Measurements from ENCODE around the gene RGS9. TPM values are rescaled to one million over a fixed set of nuclear protein-coding genes. Genes with fewer than 3 reads are reported as not detected.

RGS9 gene
- total RNA-seq, 1 donor from 2014 or later = 2.8 TPM

DNA sequence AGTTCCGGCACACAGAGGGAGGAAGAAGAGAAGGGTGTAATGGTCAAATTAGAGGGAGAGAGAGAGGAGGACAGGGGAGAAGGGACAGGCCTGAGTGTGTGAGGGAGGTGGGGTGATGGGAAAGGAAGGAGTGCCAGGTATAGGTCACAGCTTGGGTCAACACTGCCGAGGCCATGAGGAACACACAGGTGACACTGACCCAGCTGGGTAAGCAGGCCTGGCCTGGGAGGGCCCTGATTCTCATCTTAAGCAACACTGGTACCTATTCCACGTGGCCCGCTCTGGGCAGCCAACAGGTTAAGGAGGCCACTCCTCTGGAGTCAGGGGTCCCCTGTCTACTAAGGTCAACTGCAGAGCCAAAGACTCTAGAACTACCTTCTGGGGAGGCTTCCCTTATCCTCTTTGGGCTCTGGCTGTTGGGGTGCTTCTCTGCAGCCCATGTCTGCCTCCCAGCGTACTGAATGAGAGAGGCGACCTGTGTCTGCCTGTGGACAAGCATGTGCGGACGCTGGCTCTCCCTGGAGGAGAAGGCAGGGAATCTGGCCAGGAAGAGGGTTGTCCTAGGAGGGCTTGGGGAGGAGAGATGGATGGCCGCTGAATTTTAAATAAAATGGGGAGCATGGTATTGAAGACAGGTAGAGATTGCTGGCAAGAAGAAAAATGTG lies 57.6 kb downstream of the RGS9 start:
- no peak overlapping the region for H3K27ac Mint-ChIP-seq (ENCODE audit: unreplicated experiment)
- no peaks in the 10 kb centered on the region for H3K36me3 Mint-ChIP-seq (ENCODE audit: low read depth)
- H3K27me3 Mint-ChIP-seq (ENCODE audit: low read depth) = no peaks in the 10 kb centered on the region
- H3K4me3 Mint-ChIP-seq = no peak overlapping the region
- peaks cover 18% of the 10 kb centered on the region for H3K4me1 Mint-ChIP-seq
- TF ChIP-seq, protein P1, sequence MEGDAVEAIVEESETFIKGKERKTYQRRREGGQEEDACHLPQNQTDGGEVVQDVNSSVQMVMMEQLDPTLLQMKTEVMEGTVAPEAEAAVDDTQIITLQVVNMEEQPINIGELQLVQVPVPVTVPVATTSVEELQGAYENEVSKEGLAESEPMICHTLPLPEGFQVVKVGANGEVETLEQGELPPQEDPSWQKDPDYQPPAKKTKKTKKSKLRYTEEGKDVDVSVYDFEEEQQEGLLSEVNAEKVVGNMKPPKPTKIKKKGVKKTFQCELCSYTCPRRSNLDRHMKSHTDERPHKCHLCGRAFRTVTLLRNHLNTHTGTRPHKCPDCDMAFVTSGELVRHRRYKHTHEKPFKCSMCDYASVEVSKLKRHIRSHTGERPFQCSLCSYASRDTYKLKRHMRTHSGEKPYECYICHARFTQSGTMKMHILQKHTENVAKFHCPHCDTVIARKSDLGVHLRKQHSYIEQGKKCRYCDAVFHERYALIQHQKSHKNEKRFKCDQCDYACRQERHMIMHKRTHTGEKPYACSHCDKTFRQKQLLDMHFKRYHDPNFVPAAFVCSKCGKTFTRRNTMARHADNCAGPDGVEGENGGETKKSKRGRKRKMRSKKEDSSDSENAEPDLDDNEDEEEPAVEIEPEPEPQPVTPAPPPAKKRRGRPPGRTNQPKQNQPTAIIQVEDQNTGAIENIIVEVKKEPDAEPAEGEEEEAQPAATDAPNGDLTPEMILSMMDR (conservative IDR thresholded peaks at IDR 0.05) = no peak
- H3K9me3 Mint-ChIP-seq = no peaks in the 10 kb centered on the region
- no peak for DNase-seq (ENCODE audit: low read depth, low spot score)

DNA sequence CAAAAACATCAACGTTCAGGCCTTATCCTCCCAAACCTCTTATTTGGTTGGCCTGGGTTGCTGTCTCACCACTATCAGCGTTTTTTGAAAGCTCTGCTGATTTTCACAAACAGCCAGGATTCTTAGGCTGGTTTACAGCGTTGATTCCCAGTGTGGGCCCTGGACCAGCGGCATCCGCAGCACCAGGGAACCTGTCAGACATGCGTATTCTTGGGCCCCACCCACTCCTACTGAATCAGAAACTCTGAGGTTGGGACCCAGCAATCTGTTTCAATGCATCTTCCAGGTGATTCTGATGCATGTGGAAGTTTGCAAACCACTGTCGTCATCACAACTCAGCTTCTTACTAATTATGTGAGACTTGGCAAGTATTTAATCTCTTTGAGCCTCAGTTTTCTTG lies 58.5 kb downstream of the RGS9 start:
- TF ChIP-seq, protein P1 (conservative IDR thresholded peaks at IDR 0.05) = no peak
- Mint-ChIP-seq H3K4me3 (no peak overlapping the region), H3K36me3 (ENCODE audit: low read depth) (no peaks in the 10 kb centered on the region), H3K9me3 (no peaks in the 10 kb centered on the region), H3K27me3 (ENCODE audit: low read depth) (no peaks in the 10 kb centered on the region), H3K4me1 (peaks cover 18% of the 10 kb centered on the region), H3K27ac (ENCODE audit: unreplicated experiment) (no peak overlapping the region)
- no peak for DNase-seq (ENCODE audit: low read depth, low spot score)

DNA sequence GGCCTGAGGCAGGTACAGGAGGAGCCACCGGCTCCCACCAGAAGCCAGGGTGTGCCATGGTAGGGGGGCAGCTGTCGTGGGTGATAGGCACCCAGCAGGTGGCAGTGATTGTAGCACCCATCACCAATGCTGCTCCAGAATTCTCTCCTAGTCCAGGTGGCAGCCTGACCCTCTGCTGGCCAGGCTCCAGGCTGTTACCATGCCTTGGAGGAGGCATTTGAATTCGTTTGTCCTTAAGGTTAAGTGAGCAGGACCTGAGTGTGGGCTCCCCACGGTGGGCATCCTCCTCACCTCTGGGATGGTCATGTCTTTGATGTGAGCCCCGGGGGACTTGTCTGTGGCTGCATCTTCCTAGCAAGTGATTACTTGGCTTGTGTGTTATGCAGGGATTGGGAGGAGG lies 59.4 kb downstream of the RGS9 start:
- Mint-ChIP-seq H3K9me3 (no peaks in the 10 kb centered on the region), H3K27me3 (ENCODE audit: low read depth) (no peaks in the 10 kb centered on the region), H3K4me1 (peaks cover 26% of the 10 kb centered on the region), H3K4me3 (no peak overlapping the region), H3K27ac (ENCODE audit: unreplicated experiment) (no peak overlapping the region), H3K36me3 (ENCODE audit: low read depth) (no peaks in the 10 kb centered on the region)
- DNase-seq (ENCODE audit: low read depth, low spot score) = no peak
- TF ChIP-seq, protein P1 (conservative IDR thresholded peaks at IDR 0.05) = no peak

DNA sequence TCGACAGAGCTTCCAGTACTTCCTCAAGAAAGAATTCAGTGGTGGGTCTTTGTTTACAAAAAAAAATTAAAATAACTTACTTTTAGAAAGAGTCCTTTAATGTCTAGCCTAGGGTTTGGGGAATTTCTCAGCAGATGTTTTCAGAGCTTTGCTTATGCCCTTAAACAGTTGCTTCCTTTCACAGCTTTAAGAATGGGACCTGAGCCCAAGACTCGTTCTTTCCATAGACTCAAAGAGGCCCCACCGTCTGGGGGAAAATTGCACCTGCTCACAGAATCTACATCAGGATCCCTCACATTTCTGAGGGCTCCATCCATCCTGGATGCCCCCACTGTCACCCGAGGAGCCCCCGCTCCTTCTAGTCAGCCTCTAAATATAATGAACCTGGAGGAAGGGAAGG lies 60.0 kb downstream of the RGS9 start:
- H3K36me3 Mint-ChIP-seq (ENCODE audit: low read depth) = no peaks in the 10 kb centered on the region
- H3K4me3 Mint-ChIP-seq = no peak overlapping the region
- H3K27ac Mint-ChIP-seq (ENCODE audit: unreplicated experiment) = no peak overlapping the region
- H3K27me3 Mint-ChIP-seq (ENCODE audit: low read depth) = no peaks in the 10 kb centered on the region
- TF ChIP-seq, protein P1 (conservative IDR thresholded peaks at IDR 0.05) = no peak
- no peak for DNase-seq (ENCODE audit: low read depth, low spot score)
- H3K9me3 Mint-ChIP-seq = no peaks in the 10 kb centered on the region
- H3K4me1 Mint-ChIP-seq = peaks cover 25% of the 10 kb centered on the region

DNA sequence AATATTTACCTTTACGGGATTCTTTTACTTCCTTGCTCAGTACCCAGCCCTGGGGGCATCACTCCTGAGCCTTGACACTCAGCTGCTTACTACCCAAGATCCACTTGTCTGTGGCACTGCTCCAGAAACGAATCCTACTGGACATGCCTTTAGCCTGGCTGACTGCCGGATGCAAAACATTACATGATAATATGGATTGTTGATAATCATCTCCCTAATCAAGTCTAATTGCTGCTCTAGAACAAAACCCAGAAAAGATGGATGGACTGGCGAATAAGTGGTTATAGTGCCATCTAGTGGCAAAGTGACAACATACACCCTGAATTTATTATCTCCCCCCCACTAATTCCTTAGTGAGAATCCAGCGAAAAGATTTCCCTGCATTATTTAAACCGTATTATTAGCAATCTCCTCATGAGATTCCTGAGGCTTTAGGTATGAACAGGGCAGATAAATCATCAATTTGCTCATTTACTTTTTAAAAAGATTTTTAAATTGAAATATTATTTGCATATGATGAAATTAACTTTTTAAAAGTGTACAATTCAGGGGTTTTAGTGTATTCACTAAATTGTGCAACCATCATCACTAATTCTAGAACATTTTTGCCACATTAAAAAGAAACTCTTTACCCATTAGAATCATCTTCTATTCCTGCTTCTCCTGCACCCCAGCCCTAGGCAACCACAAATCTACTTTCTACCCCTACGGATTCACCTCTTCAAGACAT lies 61.6 kb downstream of the RGS9 start:
- Mint-ChIP-seq H3K27ac (ENCODE audit: unreplicated experiment) (no peak overlapping the region), H3K27me3 (ENCODE audit: low read depth) (no peaks in the 10 kb centered on the region), H3K4me1 (peaks cover 22% of the 10 kb centered on the region), H3K36me3 (ENCODE audit: low read depth) (no peaks in the 10 kb centered on the region), H3K9me3 (no peaks in the 10 kb centered on the region), H3K4me3 (no peak overlapping the region)
- TF ChIP-seq, protein P1 (conservative IDR thresholded peaks at IDR 0.05) = peak; percentile 92
- DNase-seq (ENCODE audit: low read depth, low spot score) = peak; percentile 20

Data from neural crest cell (in vitro differentiated cells).